Thoracic aorta (tissue), 2 donors: ENCODE data around the gene POLR2H. TPM values are rescaled to one million over a fixed set of nuclear protein-coding genes. Genes with fewer than 3 reads are reported as not detected.

Source experiments
- ATAC-seq: fragments of 150-250 bp; one replicate; pipeline ENCODE4 v1.8.0; 2017; ENCODE audit warnings: low read depth; ENCODE audit not compliant: insufficient number of reproducible peaks, low FRiP score
- DNase-seq: peaks from one replicate; pipeline ENCODE4 v3.0.0-alpha.2; 2020; ENCODE audit warnings: low spot score
- H3K27ac ChIP-seq, 2 donors: fragments of 200-600 bp; sonication (generic); 1 replicate in 1 of 2; 2 replicates in 1 of 2; pipeline ENCODE4 v1.5.1; 2016; ENCODE audit warnings: mild to moderate bottlenecking in 2 of 2, moderate library complexity in 2 of 2
- H3K27me3 ChIP-seq: fragments of 200-600 bp; sonication (generic); replicated peaks from 2 replicates; pipeline ENCODE4 v1.6.0; 2016; ENCODE audit warnings: mild to moderate bottlenecking; ENCODE audit not compliant: insufficient read depth
- H3K36me3 ChIP-seq: fragments of 200-600 bp; sonication (generic); one replicate; pipeline ENCODE4 v1.5.1; 2016
- H3K4me1 ChIP-seq, 2 donors: fragments of 200-600 bp; sonication (generic); 1 replicate in 1 of 2; 2 replicates in 1 of 2; pipeline versions ENCODE4 v1.5.1 to v1.6.0; 2016; ENCODE audit warnings: low read depth in 2 of 2, mild to moderate bottlenecking in 1 of 2; ENCODE audit not compliant: control insufficient read depth in 1 of 2
- H3K4me3 ChIP-seq: fragments of 200-600 bp; sonication (generic); 2 replicates; pipeline ENCODE4 v1.5.1; 2016; ENCODE audit warnings: mild to moderate bottlenecking
- H3K9me3 ChIP-seq: fragments of 200-600 bp; sonication (generic); 2 replicates; pipeline ENCODE4 v1.5.1; 2016
- total RNA-seq, 2 donors: library from RNA; depleted of rRNA; stranded (reverse); fragments of >200 nt; gene quantifications; one replicate each; pipeline versions ENCODE4 v1.1.0 to v1.2.3, GENCODE V29; 2016
- TF ChIP-seq, protein P1 (sequence below): fragments of 200-600 bp; sonication (generic); IDR thresholded peaks from one replicate; pipeline ENCODE4 v1.5.1; 2019; ENCODE audit warnings: antibody characterized with exemption

The POLR2H gene
- total RNA-seq, 2 donors from 2014 or later, result 49.5 to 53.7 TPM

GRCh38 chr3:184335291-184335660, 26.2 kb upstream of the POLR2H start:
- ATAC-seq (no peak), DNase-seq (no peak)
- H3K36me3 ChIP-seq, result peaks cover 34% of the 10 kb centered on the region
- H3K4me3 ChIP-seq, result peak overlapping the region; percentile 93
- no peaks in the 10 kb centered on the region for H3K27me3 ChIP-seq
- H3K27ac ChIP-seq, result peak overlapping the region; percentile 92 to 94
- H3K4me1 ChIP-seq, result peaks cover 16 to 43% of the 10 kb centered on the region in 2 donors
- no peaks in the 10 kb centered on the region for H3K9me3 ChIP-seq
- TF ChIP-seq, protein P1, sequence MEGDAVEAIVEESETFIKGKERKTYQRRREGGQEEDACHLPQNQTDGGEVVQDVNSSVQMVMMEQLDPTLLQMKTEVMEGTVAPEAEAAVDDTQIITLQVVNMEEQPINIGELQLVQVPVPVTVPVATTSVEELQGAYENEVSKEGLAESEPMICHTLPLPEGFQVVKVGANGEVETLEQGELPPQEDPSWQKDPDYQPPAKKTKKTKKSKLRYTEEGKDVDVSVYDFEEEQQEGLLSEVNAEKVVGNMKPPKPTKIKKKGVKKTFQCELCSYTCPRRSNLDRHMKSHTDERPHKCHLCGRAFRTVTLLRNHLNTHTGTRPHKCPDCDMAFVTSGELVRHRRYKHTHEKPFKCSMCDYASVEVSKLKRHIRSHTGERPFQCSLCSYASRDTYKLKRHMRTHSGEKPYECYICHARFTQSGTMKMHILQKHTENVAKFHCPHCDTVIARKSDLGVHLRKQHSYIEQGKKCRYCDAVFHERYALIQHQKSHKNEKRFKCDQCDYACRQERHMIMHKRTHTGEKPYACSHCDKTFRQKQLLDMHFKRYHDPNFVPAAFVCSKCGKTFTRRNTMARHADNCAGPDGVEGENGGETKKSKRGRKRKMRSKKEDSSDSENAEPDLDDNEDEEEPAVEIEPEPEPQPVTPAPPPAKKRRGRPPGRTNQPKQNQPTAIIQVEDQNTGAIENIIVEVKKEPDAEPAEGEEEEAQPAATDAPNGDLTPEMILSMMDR, result no peak

GRCh38 chr3:184335661-184336546, 25.6 kb upstream of the POLR2H start:
- peak; percentile 38 for DNase-seq
- peaks cover 30% of the 10 kb centered on the region for H3K36me3 ChIP-seq
- TF ChIP-seq, protein P1, result no peak
- peak overlapping the region; percentile 92 to 94 for H3K27ac ChIP-seq
- H3K27me3 ChIP-seq, result no peaks in the 10 kb centered on the region
- no peaks in the 10 kb centered on the region for H3K9me3 ChIP-seq
- ATAC-seq, result no peak
- peaks cover 16 to 43% of the 10 kb centered on the region in 2 donors for H3K4me1 ChIP-seq
- peak overlapping the region; percentile 93 for H3K4me3 ChIP-seq

DNA sequence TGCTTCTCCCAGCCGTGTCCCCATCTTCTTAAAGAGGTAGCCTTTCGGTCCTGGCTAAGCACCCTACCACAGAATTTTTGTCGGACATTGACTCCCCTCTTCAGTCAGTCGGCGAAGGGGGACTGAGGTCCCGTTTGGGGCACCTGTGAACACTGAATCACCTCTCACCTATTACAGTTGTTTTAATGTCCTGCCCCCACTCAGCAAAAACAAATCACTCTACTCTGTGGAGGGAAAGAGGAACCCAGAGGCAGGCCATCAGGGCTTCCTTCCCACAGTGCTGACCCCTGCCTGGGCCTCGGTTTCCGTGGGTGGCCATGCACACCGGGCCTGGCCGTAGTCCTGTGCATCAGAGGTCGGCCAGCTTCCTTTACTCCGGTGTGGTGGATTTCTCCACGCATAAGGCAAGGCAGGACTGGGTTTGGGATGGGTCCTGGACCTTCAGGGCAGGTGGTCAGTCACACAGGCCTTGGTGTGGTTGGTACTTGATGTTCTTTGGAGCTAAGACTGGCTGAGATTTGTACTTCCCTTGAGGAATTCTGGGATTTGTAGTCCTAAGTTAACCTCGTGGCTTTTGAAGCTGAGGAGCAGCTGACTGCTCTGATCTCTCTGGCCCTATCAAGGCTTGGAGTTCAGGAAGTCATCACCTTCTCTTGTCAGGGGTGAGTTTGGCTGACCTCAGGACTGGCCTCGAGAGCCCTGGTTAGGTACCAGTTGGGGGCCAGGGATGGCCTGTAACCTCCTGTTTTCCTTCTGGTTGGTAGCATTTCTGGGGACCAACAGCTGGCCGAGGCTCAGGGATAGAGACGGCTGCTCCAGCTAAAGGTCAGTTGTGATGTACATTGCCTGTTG, 24.7 kb upstream of the POLR2H start:
- Histone ChIP-seq H3K27ac (peak overlapping the region; percentile 92 to 94), H3K36me3 (peaks cover 26% of the 10 kb centered on the region), H3K9me3 (no peaks in the 10 kb centered on the region), H3K4me1 (peaks cover 16 to 43% of the 10 kb centered on the region in 2 donors), H3K27me3 (no peaks in the 10 kb centered on the region), H3K4me3 (peak overlapping the region; percentile 93)
- no peak for DNase-seq
- ATAC-seq, result peak; percentile 51
- TF ChIP-seq, protein P1, result no peak

DNA sequence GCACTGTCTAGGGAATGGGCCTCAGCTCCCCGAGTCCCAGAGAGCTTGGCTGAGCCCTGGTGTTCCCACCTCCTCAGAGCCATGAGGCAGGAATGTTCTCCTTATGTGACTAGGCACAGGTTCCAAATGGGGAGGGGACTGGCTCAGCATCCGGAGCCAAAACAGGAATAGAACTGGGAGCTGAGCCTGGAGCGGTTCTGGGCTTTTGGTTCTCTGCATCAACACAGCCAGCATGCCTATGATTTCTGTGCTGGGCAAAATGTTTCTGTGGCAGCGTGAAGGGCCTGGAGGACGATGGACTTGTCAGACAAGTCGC, 24.2 kb upstream of the POLR2H start, which contains the start of gene FAM131A:
Gene FAM131A, plus strand, starts transcription at position 202 of the 316 bp plus-strand sequence. Its CDS starts 31 bp downstream, at position 233.
- Histone ChIP-seq H3K27me3 (no peaks in the 10 kb centered on the region), H3K36me3 (peaks cover 26% of the 10 kb centered on the region), H3K27ac (peak within 1 kb of the TSS; percentile 92 to 94), H3K4me1 (peaks cover 16 to 40% of the 10 kb centered on the region in 2 donors), H3K4me3 (peak within 1 kb of the TSS; percentile 93), H3K9me3 (no peaks in the 10 kb centered on the region)
- TF ChIP-seq, protein P1, result no peak
- peak; percentile 57 for ATAC-seq
- DNase-seq, result peak; percentile 67

- Histone ChIP-seq H3K27ac (peak overlapping the region; percentile 92 to 94), H3K36me3 (peaks cover 27% of the 10 kb centered on the region), H3K9me3 (no peaks in the 10 kb centered on the region), H3K4me1 (peaks cover 16 to 40% of the 10 kb centered on the region in 2 donors), H3K27me3 (no peaks in the 10 kb centered on the region), H3K4me3 (peak overlapping the region; percentile 93)
- ATAC-seq (no peak), DNase-seq (no peak)
- TF ChIP-seq, protein P1, result no peak
These were observed 23.5 kb upstream of the POLR2H start for GRCh38 chr3:184337981-184338380.
